HG02623 (cell line): Measurements from ENCODE around the gene TYMS.
A peak's percentile ranks its signal among the peaks of the same experiment; 100 is the strongest.
"Not testable (repeated sequence)": the region's sequence is repeated elsewhere in the genome, so short reads cannot be mapped to it uniquely, and the experiment has no call there.

ENCODE experiments used
- ATAC-seq: cut with Tn5 transposase; IDR thresholded peaks from one replicate; pipeline ENCODE4 v1.9.1; 2021; ENCODE audit warnings: moderate library complexity; ENCODE audit not compliant: unreplicated experiment

TYMS gene

GRCh38 chr18:676736-677135, 19.3 kb downstream of the TYMS start:
- ATAC-seq, result no peak

DNA sequence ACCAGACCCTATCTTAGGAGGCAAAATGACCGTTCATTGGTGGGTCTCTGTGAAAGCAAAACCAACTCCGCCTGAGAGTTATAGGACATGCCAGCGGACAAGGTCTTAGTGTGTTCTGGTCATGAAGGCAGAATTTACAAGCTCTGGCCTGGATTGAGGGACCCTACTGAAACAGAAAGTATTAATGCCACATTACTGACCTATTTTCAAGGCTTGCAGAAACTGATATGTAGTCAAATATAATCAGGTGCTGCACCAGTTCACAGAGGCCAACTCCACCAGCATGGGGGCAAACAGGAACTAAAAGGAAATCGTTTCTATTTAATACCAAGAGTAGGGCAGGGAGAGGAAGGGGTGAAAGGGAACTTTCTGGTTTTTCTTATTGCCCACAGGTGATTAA, 19.7 kb downstream of the TYMS start:
- ATAC-seq, result peak; percentile 44

GRCh38 chr18:677951-678381, 20.5 kb downstream of the TYMS start:
- ATAC-seq, result no peak

GRCh38 chr18:678482-679182, 21.2 kb downstream of the TYMS start:
- no peak for ATAC-seq

DNA sequence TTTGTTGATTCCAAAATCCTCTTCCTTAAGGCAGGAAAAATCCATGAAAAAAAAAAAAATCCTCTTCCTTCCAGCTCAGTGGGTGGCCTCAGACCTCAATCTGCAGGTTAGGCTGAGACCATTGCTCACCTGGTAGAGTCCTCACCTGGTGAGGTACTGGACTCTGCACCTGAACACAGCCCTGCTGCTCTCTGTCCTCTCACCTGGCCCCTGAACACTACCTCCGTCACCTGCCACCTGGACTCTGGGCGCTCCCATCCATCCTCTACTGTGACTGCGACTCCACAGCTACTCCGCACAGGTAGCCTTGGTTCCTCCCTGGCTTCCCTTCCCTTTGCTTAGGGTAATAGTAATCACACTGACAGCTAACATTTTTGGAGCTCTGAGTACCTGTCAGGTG, 22.1 kb downstream of the TYMS start:
- no peak for ATAC-seq

DNA sequence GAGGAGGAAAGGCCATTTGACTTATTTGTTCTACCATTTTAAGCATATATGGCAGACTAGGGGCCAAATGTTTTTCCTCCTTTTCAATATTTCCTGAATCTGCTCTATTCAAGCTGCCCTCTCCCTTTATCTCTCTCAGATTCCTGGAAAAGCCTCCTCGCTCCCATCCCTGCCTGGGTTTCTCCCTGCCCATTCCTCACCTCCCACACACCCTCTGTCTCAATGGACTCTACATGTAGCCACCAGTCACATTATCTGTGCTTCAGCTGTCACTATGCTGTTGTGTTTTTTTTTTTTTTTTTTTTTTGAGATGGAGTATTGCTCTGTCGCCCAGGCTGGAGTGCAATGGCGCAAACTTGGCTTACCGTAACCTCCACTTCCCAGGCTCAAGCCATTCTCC, 22.9 kb downstream of the TYMS start:
- no peak for ATAC-seq

DNA sequence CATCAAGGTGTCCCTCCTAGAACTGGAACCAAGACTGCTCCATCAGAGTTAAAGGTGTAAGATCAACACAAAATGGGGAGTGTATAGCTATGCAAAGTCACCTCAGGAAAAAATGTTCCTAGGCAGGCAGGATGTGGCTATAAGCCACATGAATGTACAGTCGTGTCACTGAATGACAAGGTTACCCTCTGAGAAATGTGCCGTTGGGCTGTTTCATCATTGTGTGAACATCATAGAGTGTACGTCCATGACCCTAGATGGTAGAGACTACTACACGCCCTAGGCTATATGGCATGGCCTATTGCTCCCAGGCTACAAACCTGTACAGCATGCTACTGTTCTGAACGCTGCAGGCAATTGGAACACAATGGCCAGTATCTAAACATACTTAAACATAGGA, 24.5 kb downstream of the TYMS start:
- no peak for ATAC-seq

GRCh38 chr18:682416-682815, 25.0 kb downstream of the TYMS start:
- ATAC-seq, result not testable (repeated sequence)

DNA sequence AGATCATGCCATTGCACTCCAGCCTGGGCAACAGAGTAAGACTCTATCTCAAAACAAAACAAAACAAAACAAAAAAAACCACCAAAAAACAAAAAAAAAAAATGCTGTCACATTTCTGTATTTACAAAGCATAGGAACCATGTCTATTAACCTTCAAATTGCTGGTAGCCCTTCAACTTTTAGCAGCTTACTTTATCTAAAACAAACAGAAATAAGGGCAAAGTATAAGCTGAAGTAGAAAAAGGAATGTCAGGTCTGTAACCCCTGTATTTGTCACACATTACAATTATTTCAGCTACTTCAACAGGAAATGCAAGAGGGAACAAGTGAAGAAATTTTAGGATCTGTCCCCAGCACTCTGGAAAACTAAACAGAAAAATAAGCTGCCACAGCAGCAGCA, 25.4 kb downstream of the TYMS start:
- no peak for ATAC-seq

GRCh38 chr18:683531-683930, 26.1 kb downstream of the TYMS start:
- ATAC-seq, result no peak

DNA sequence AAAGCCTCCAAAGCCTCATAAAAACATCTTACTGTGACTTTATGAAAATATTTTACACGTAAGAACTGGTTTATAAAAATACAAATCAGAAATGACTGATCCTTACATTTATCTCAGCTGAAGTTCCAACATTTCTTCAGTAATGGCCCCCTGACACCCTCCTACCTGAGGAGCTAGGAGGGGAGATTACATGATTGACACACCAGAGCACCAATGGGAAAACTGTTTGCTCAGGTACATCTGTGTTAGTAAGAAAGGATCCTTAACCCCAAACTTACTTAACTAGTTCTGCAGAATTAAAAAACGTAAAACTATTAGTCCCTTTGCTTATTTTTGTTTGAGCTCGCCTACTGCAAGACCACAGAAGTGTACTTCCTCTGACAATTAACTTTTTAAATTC, 28.0 kb downstream of the TYMS start:
- no peak for ATAC-seq

DNA sequence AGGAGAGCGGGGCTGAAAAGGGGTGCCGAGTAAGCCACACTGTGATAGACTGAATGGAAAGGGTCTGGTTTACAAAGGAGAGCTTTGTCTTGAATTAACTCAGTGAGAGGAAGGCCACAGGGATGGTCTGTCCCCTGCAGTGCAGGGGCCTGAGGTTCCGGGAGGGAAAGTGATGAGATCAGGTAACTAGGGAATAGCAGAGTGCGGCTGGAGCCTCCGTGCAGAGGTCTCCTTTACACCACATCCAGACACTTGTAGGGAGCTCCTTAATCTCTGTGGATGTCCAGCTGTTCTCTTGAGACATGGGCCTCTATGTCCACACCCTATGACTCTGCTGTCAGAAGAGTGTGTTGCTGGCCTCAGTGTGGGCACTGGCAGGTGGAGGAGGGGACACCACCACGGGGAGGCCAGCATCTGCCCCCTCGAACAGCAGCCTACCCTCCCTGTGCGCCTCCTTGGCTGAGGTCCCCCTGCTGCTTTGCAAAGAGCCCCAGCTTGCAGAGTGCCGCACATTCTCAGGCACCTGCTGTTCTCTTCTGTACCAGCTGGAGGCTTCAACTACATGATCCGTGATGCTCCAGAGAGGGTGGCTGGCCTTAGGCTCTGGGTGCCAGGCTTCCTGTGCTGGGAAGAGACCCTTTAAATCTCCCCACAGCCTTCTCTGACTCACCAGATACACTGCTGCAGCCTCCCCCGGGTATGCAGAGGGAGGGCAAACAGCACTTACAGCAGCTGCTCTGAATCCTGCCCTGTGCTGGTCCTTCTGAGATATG, 29.1 kb downstream of the TYMS start:
- no peak for ATAC-seq

DNA sequence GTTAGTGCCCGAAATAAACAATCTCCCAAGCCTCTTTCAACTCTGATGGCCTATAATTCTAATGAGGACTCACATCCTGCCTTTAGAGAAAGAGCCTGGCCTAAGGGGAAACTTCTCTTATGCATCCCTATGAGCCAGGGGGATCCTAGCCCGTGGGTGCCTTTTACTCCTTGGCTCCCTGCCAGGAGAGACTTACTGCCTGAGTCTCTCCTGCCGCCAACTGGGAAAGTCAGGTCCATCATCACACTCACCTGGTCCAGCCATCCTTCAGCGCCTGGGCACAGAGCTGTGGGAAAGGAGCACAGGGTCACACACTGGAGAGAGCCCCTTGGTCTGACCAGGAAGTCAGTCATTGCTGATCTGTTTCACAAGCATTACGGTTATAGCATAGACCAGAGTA, 30.9 kb downstream of the TYMS start:
- no peak for ATAC-seq

- ATAC-seq, result no peak
Observed at GRCh38 chr18:692824-693223, 35.4 kb downstream of the TYMS start.

DNA sequence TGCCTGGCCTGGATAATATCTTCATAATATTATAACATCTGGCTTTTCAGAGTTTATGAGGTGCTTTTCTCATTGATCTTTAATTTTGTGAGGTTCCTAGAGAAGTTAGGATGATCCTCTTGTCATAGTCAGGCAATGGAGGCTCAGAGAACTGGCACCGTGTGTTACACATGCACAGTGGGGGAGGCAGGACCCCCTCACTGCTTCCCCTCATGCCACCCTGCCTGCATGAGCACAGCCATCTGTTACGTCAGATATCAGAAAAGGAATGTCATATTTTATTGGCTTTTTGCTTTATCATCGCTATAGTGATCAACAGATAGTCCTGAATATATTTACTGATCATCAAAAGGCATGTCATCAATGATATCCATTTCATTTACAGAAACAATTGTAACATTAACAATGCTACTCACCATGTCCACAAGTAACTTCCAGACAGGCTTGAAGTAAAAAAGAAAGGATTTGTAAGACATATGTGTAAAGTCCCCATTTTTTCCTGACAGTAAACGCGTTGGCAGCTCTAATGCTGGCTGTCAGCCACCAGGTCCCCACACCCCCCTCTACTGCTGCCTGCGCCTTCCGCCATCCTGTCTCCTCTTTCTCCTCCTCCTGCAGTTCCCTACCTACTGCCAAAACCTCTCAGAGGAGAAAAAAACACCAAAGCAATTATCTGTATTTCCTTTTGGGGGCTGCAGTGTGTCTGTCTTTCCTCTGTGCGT, 36.2 kb downstream of the TYMS start:
- no peak for ATAC-seq

DNA sequence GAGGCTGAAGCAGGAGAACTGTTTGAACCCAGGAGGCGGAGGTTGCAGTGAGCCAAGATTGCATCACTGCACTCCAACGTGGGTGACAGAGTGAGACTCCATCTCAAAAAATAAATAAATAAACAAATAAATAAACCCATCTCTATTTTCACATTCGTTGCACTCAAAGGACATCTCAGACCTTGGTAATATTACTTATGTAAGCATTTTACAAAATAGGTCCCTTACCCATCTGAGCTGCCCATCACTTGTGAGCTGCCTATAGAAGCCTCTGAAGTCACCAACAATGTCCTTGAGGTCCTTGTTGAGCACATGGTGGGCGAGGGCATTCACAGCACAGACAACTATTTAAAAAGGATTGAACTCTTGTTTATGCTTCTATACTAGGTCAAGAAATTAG, 39.6 kb downstream of the TYMS start:
- no peak for ATAC-seq

GRCh38 chr18:697800-698199, 40.3 kb downstream of the TYMS start:
- no peak for ATAC-seq

DNA sequence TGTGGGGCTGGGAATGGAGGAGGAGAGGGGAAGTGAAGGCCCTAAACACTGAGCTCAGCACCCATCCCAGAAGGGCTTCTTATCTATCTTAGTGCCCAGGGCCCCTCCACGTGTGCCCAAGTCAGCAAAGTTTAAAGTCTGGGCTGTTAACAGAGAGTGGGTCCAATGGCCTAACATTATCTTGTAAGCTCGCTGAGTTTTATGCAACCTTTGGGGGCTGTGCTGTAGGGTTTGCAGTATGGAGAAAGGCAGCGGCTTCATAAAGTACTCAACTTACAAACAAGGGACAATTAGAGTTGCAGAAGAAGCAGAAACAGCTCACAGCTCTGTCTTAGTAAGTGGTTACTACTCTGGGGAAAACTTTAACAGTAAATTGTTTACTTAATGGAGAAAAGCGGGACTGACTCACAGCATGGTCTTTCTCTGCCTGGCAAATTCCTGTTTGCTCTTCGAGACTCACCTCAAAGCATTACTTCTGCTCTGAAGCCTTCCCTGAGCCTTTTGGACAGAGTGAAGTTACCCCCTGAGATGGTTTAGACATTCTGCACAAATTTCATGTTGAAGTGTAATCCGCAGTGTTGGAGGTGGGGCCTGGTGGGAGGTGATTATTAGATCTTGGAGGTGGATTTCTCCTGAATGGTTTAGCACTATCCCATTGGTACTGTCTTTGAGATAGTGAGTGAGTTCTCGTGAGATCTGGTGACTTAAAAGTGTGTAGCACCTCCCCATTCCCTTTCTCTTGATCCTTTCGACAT, 45.9 kb downstream of the TYMS start:
- ATAC-seq, result no peak

- no peak for ATAC-seq
Observed at GRCh38 chr18:706405-706804, 49.0 kb downstream of the TYMS start.

GRCh38 chr18:708096-708495, 50.6 kb downstream of the TYMS start:
- ATAC-seq, result no peak

- no peak for ATAC-seq
Observed at GRCh38 chr18:709771-710170, 52.3 kb downstream of the TYMS start.
